GM12891 (cell line): ENCODE data around the gene HPCAL4. TPM values are rescaled to one million over a fixed set of nuclear protein-coding genes. Genes with fewer than 3 reads are reported as not detected.

Experiments
- DNase-seq: peaks from one replicate; pipeline ENCODE4 v3.0.0; 2011; ENCODE audit warnings: low spot score; ENCODE audit not compliant: insufficient read length
- FAIRE-seq: peaks from 2 replicates; lab custom pipeline; 2011; peaks lifted over from hg19 to GRCh38; lab: Jason Lieb, UNC
- PAX5 ChIP-seq: IDR thresholded peaks from 2 replicates; pipeline ENCODE4 v1.6.1; 2011; ENCODE audit warnings: low read length, moderate library complexity, mild to moderate bottlenecking; ENCODE audit not compliant: insufficient read depth, severe bottlenecking
- POLR2A ChIP-seq: IDR thresholded peaks from 2 replicates; pipeline ENCODE4 v1.6.1; 2011; ENCODE audit warnings: low read depth, low read length, control low read depth
- POLR2AphosphoS5 ChIP-seq: IDR thresholded peaks from 2 replicates; pipeline ENCODE4 v1.6.1; 2011; ENCODE audit warnings: low read depth, low read length, control low read depth
- POU2F2 ChIP-seq: IDR thresholded peaks from 2 replicates; pipeline ENCODE4 v1.6.1; 2011; ENCODE audit warnings: low read depth, mild to moderate bottlenecking, control low read depth, low read length, moderate library complexity
- SPI1 ChIP-seq: IDR thresholded peaks from 2 replicates; pipeline ENCODE4 v1.6.1; 2011; ENCODE audit warnings: low read depth, low read length, control low read depth
- TAF1 ChIP-seq: IDR thresholded peaks from 2 replicates; pipeline ENCODE4 v1.6.1; 2011; ENCODE audit warnings: low read depth, low read length, control low read depth
- polyA plus RNA-seq: library from polyadenylated mRNA; unstranded; fragments of >200 nt; gene quantifications from one replicate; pipeline ENCODE4 v1.2.1, GENCODE V29; 2012; ENCODE audit warnings: low read depth, missing spikeins, inconsistent platforms; ENCODE audit not compliant: missing spikeins

The HPCAL4 gene
- 0.31 TPM for polyA plus RNA-seq

DNA sequence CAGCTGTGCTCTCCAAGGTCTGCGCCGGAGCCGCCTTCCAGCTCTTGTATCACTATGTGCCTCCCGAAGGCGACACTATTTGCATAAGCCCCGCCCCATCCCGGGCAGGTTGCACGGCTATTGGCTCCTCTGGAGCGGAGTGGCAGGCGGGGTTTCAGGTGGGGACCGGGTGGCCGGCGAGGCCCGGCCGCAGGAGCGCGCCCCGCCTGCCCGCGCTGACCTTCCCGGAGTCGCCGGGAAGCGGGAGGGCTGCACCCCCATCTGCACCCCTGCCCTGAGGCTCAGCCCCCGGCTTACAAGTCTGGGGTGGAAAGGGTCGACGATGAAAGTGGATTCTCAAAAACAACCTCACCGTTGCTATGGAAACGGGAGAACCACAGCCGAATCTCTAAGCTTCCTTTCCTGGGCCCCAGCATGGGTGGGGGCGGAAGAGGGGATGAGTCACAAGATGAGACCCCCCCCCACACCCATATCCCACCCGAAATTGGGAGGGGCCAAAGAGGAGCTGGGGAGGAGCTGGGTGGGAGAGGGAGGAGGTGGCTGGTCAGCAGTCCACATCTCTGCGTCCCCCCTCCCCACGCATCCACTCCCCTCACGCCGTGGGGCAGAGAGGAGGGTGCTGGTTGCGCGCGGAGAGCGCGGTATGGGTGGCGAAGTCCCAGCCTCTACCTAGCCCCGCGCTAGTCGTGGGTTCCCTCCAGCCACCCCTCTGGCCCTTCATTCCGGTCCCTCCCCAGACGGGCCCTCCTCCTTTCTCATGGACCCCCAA is at the start of gene HPCAL4:
Gene HPCAL4, minus strand, starts transcription at position 51 of the 769 bp plus-strand sequence. CDS start 6,830 bp downstream, outside the sequence.
- TF ChIP-seq PAX5 (no peak), POLR2A (no peak), POLR2AphosphoS5 (no peak), TAF1 (no peak), POU2F2 (peak; percentile 97)
- FAIRE-seq (peak; percentile 93), DNase-seq (peak; percentile 79)

DNA sequence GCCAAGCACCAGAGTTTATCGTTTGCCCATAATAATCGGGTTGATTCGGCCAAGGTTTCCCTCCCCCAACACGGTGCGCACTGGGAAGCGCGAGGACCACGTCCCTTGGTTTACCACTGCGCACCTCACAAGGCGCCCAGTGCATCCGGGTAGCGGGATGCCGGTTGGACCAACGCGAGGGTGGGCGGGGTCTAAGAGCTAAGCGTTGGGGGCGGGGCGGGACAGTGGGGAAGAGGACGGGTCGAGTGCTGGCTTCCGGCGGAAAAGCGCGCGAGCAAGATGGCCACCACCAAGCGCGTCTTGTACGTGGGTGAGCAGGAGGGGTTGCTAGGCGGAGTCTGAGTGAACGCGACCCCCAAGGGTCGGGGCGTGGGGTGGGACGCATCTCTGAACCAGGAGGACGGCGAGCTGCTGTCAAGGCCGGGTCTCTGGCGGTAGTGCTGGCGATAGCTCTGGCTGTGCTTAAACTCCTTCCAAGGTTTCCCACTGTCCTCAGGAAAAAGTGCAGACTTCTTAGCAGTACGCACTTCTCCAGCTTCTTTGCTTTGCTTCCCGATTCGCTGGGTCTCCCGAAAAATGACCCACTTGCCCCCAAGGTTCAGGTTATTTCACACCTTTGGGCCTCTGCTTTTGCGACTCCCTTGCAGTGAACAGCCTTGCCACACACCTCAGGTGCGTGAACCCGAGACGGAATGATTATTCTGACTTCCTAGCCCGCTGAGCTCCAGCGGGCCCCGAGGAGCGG is 47.6 kb upstream of the HPCAL4 start, which contains the start of gene PPIE:
Gene PPIE, plus strand, starts transcription at position 261 of the 745 bp plus-strand sequence. Its CDS starts 19 bp downstream, at position 280.
- FAIRE-seq (peak; percentile 100), DNase-seq (peak; percentile 87)
- TF ChIP-seq TAF1 (peak; percentile 86), POU2F2 (no peak), SPI1 (no peak), PAX5 (no peak), POLR2A (peak; percentile 92), POLR2AphosphoS5 (peak; percentile 90)

DNA sequence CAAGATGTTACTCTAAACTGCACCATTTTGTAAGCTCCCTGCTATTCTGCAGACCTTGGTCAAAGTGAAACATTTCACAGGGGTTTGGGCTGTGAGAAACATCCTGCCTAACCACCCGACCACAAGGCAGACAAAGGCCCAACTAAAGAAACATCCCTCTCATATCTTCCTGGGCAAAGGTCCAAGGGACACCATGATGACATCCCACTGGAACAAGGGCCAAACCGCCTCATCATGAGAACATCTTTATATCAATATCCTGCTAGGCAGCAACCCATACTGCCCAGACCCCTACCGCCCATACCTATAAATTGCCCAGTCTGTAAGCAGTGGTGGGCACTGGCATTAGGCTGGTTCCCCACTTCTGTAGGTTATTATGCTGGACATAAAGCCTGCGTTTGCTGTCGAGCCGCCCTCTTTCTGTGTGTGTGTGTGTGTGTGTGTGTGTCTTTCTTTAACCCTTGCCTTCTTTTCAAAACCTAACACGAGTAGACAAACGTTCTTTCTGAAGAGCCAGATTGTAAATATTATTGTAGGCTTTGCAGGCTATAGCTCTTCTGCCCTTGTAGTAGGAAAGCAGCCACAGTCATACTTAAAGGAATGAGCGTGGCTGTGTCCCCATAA is 46.4 kb upstream of the HPCAL4 start:
- FAIRE-seq = peak; percentile 57
- TF ChIP-seq POU2F2 = no peak
- TF ChIP-seq PAX5 = no peak
- TF ChIP-seq POLR2A = no peak
- no peak for TF ChIP-seq TAF1
- TF ChIP-seq SPI1 = no peak
- no peak for TF ChIP-seq POLR2AphosphoS5
- DNase-seq = no peak

DNA sequence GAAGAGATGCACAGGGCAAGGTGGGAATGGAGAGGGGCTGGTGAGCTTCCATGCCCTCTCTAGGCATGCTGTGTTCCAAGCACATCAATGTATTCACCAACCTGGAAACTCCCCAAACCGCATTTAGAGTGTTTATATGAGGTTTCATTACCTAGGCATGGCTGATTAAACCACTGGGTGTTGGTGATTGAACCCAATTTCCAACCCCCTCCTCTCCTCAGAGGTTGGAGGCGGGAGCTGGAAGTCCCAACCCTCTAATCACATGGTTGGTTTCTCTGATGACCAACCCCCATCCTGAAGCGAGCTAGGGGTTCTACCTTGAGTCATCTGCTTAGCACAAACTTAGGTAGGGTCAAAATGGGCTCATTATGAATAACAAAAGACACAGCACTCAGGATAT is 44.5 kb upstream of the HPCAL4 start:
- DNase-seq (no peak), FAIRE-seq (no peak)

DNA sequence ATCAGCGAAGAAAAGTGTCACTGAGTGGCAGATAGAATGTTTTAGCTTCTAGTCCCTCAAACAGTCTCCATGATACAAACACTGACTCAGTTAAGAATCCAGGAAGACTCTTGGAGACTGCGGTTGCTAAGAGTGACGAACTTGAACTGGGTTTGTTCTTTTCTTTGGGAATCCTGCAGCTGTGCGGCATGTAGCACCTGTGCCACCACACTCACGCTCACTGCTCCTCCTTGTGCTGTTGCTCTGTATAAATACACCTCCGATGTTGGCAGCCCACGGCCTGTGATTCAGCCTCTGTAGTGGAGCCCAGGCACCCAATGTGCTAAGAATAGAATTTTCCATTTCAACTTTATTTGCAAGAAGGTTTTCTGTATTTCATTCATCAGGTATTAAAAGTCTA is 41.9 kb upstream of the HPCAL4 start:
- FAIRE-seq (no peak), DNase-seq (no peak)
- no peak for TF ChIP-seq PAX5
- TF ChIP-seq POU2F2 = no peak
- TF ChIP-seq POLR2AphosphoS5 = no peak
- no peak for TF ChIP-seq TAF1
- no peak for TF ChIP-seq POLR2A
- TF ChIP-seq SPI1 = no peak

More for the DNA sequence above, 44.5 kb upstream of the HPCAL4 start:
- TF ChIP-seq SPI1 (no peak), PAX5 (no peak), POU2F2 (no peak), POLR2AphosphoS5 (no peak), POLR2A (no peak), TAF1 (no peak)

DNA sequence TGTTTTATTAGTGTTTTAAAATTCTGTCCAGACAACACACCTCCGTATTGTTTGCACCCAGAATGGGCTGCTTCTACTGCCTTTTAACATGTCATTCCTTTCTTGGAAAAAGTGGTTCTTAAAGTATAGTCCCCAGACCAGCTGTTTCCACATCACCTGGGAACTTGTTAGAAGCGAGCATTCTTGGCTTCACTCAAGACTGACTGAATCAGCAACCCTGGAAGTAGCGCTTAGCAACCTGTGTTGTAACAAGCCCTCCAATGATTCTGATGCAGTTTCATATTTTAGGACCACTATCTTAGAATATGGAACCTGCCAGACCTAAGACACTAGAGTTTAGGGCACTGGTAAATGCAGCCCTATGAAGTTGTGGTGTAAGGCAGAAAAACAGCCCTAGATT is 41.5 kb upstream of the HPCAL4 start:
- FAIRE-seq (no peak), DNase-seq (no peak)
- TF ChIP-seq PAX5 = no peak
- no peak for TF ChIP-seq POU2F2
- TF ChIP-seq TAF1 = no peak
- no peak for TF ChIP-seq SPI1
- no peak for TF ChIP-seq POLR2A

DNA sequence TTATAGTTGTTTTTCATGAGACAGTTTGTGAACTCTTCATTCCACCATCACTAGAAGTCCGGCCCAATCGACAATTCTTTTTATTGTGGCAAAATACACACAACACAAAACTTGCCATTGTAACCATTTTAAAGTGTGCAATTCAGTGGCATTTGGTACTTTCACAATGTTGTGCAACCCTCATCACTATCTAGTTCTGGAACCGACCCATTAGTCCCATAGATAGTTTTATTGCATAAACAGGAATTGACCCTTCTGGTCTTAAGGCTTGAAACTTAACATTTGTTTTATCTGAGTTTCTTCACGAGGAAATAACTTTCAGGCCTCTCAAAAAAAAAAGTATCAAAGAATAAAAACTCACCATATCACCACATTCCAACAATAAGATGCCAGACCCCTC is 38.6 kb upstream of the HPCAL4 start:
- no peak for DNase-seq
- TF ChIP-seq SPI1 (no peak), PAX5 (no peak), POLR2A (no peak), POLR2AphosphoS5 (no peak), TAF1 (no peak), POU2F2 (no peak)
- FAIRE-seq = no peak

DNA sequence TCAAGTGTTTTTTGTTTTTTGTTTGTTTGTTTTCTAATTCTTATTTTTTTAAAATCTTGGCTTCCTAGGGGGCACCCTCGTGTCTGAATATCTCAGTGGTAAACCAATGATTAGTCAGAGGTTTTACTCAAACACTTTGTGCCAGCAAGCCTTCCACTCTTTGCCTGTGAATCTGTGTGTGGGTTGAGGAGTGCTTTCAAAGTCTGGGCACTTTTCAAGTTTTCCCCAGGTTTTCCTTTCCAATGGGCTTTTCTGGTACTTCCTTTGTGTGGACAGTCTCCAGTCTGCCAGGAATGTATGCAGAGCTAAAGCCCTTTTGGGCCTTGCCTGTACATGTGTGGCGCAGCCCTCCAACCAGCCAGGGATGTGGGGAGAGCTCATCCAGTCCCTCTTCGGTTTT is 37.8 kb upstream of the HPCAL4 start:
- no peak for DNase-seq
- TF ChIP-seq SPI1 (no peak), PAX5 (no peak), POU2F2 (no peak), TAF1 (no peak), POLR2AphosphoS5 (no peak), POLR2A (no peak)
- FAIRE-seq = no peak

DNA sequence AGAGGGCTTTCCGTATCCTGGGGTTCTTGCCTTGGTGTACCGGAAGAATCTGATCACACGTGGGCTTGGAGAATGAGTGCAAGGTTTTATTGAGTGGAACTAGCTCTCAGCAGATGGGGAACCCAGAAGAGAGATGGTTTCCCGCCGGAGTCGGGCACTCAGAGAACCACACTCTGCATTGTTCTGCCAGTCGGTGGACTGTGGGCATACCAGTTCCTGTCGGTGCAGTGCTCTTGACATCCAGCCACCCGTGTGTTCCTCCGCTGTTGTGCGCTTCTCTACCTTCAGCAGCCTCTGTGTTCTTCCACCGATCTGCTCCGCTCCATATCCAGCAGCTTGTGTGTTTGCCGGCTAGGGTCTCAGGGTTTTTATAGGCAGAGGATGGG is 36.7 kb upstream of the HPCAL4 start:
- DNase-seq = no peak
- TF ChIP-seq POU2F2 (no peak), POLR2AphosphoS5 (no peak), SPI1 (no peak), TAF1 (no peak), POLR2A (no peak), PAX5 (no peak)
- FAIRE-seq = peak; percentile 33
